HEK293T (cell line): Measurements from ENCODE around the gene SUGP1.

Experiments used
- CTCF ChIA-PET: fragments of 350-600 bp; formaldehyde crosslinking; extraction: SDS; loops from one replicate; lab custom pipeline; 2021; ENCODE audit warnings: antibody characterized with exemption, inconsistent platforms; lab: Yijun Ruan, JAX
- POLR2A ChIA-PET: fragments of 350-600 bp; formaldehyde crosslinking; extraction: SDS; loops from one replicate; lab custom pipeline; 2020; ENCODE audit warnings: antibody characterized with exemption, inconsistent platforms; lab: Yijun Ruan, JAX
- DNase-seq: peaks from one replicate; pipeline ENCODE4 v3.0.0; 2012; ENCODE audit warnings: mixed read lengths; ENCODE audit errors: extremely low spot score
- ARNT ChIP-seq: fragments of 450-650 bp; IDR thresholded peaks from 2 replicates; pipeline ENCODE4 v1.6.1; 2017; ENCODE audit warnings: mild to moderate bottlenecking
- BHLHE40 ChIP-seq: fragments of 450-650 bp; IDR thresholded peaks from 2 replicates; pipeline ENCODE4 v1.6.1; 2016; ENCODE audit warnings: mild to moderate bottlenecking, moderate library complexity, borderline replicate concordance
- CTBP1 ChIP-seq: fragments of 450-650 bp; IDR thresholded peaks from 2 replicates; pipeline ENCODE4 v1.6.1; 2016; ENCODE audit warnings: borderline replicate concordance
- ELF4 ChIP-seq: fragments of 450-650 bp; IDR thresholded peaks from 2 replicates; pipeline ENCODE4 v1.6.1; 2017; ENCODE audit warnings: antibody characterized with exemption
- FOXA1 ChIP-seq: fragments of 450-650 bp; IDR thresholded peaks from 2 replicates; pipeline ENCODE4 v1.6.1; 2016; ENCODE audit warnings: mild to moderate bottlenecking
- FOXK2 ChIP-seq: fragments of 450-650 bp; IDR thresholded peaks from 2 replicates; pipeline ENCODE4 v1.6.1; 2016; ENCODE audit warnings: mild to moderate bottlenecking
- FOXM1 ChIP-seq: fragments of 450-650 bp; IDR thresholded peaks from 2 replicates; pipeline ENCODE4 v1.6.1; 2017; ENCODE audit warnings: mild to moderate bottlenecking, borderline replicate concordance
- HDGF ChIP-seq: fragments of 450-650 bp; IDR thresholded peaks from 2 replicates; pipeline ENCODE4 v1.6.1; 2017; ENCODE audit warnings: antibody characterized with exemption, borderline replicate concordance
- L3MBTL2 ChIP-seq: fragments of 450-650 bp; conservative IDR thresholded peaks from 2 replicates; pipeline ENCODE4 v1.6.1; 2016; ENCODE audit warnings: mild to moderate bottlenecking
- LEF1 ChIP-seq: fragments of 450-650 bp; IDR thresholded peaks from 2 replicates; pipeline ENCODE4 v1.6.1; 2017; ENCODE audit warnings: mild to moderate bottlenecking, borderline replicate concordance
- NFRKB ChIP-seq: fragments of 450-650 bp; IDR thresholded peaks from 2 replicates; pipeline ENCODE4 v1.6.1; 2016; ENCODE audit warnings: mild to moderate bottlenecking, moderate library complexity
- PKNOX1 ChIP-seq: fragments of 450-650 bp; IDR thresholded peaks from 2 replicates; pipeline ENCODE4 v1.6.1; 2016
- SP1 ChIP-seq: fragments of 450-650 bp; IDR thresholded peaks from 2 replicates; pipeline ENCODE4 v1.6.1; 2017
- SUZ12 ChIP-seq: fragments of 450-650 bp; IDR thresholded peaks from 2 replicates; pipeline ENCODE4 v1.6.1; 2016; ENCODE audit warnings: mild to moderate bottlenecking
- TARDBP ChIP-seq: fragments of 450-650 bp; IDR thresholded peaks from 2 replicates; pipeline ENCODE4 v1.6.1; 2016
- ZNF384 ChIP-seq: fragments of 450-650 bp; IDR thresholded peaks from 2 replicates; pipeline ENCODE4 v1.6.1; 2016

SUGP1 gene

GRCh38 chr19:19276386-19276785 lies 43.9 kb downstream of the SUGP1 start:
- TF ChIP-seq TARDBP (no peak), BHLHE40 (no peak), ELF4 (no peak), ARNT (no peak), HDGF (no peak), PKNOX1 (no peak), FOXM1 (no peak), CTBP1 (no peak), L3MBTL2 (no peak), FOXA1 (no peak)
- DNase-seq = no peak
- CTCF ChIA-PET = no interaction called here
- POLR2A ChIA-PET = no interaction called here

DNA sequence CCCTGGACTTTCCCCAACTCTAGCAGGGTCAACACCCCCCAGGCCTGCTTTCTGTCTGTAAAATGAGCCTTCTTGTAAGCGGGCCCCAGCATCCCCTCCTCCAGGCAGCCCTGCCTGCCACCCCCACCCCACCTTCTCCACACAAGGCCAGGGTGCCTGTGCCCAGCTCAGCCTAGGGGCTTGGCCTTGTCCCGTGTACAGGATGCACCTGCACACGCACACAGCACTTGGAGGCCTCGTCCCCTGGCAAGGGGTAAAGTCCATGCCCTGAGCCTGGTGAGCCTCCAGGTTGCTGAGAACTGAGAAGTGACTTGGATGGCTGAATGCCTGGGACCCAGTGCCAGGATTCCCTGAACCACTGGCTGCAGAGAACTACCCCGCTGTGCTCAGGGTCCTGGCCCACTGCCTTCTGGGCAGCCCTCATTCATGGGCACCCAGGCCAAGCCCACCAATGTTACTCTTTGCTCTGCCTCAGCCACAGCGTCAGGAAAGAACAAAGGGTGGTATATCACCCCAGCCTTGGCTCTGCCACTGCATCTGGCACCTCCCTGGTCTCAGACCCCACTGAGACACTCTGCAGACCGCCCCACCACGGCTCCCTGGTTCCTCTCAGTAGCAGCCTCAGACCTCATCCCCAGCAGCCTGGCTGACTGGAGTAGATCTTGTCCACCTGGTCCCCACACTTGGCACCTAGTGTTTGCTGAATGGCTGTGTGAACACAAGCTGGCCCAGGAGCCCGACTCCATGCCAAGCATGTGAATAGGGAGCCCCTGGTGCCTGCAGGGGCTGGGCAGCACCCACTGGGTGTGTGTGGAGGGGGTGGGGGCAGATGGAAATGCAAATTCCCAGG lies 45.4 kb downstream of the SUGP1 start:
- POLR2A ChIA-PET = no interaction called here
- no peak for TF ChIP-seq SUZ12
- no peak for TF ChIP-seq L3MBTL2
- TF ChIP-seq FOXK2 = no peak
- no peak for TF ChIP-seq NFRKB
- no peak for TF ChIP-seq FOXA1
- TF ChIP-seq CTBP1 = no peak
- TF ChIP-seq ZNF384 = no peak
- no peak for TF ChIP-seq FOXM1
- TF ChIP-seq SP1 = no peak
- no peak for TF ChIP-seq ELF4
- TF ChIP-seq TARDBP = no peak
- no peak for TF ChIP-seq BHLHE40
- TF ChIP-seq ARNT = no peak
- no peak for TF ChIP-seq LEF1

GRCh38 chr19:19274146-19274545 lies 46.2 kb downstream of the SUGP1 start:
- POLR2A ChIA-PET = no interaction called here
- CTCF ChIA-PET = no interaction called here
- DNase-seq = no peak
- TF ChIP-seq PKNOX1 = no peak
- no peak for TF ChIP-seq FOXA1

More for the DNA sequence above, 45.4 kb downstream of the SUGP1 start:
- DNase-seq = no peak
- CTCF ChIA-PET = no interaction called here

DNA sequence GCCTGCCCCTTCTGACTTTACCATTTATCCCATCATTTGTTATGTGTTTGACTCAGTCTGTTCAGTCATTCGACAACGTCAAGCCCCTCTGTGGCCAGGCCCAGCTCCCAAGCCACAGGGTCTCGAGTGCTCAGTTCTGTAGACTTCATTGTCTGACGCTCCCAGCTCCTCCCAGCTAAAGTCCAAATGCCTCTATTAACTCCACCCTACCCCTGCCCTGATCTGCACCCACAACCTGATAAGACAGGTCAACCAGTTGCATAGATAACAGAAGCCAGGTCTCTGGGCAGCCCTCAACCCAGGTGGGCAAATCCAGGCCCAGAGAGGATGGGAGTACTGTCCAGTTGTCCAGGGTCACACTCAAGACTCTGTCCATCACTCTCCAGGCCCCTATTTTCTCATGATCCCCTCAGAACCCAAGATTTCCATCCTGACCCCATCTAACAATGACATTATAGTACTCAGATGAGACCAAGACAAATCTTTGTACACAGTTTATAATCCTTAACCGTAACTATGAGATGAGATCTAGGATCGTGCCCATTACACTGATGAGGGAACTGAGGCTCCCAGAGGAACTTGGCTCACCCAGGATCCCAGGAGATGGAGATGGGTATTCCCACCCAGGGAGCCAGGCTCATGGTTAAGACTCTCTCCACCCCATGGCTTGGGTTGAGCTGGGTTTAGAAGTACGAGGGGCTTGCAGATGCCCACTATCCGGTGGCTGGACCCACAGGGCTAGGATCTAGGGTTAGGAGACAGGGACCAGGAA lies 48.3 kb downstream of the SUGP1 start:
- ChIA-PET POLR2A (no interaction called here), CTCF (no interaction called here)
- no peak for DNase-seq
- TF ChIP-seq NFRKB (no peak), TARDBP (no peak), FOXM1 (no peak), SUZ12 (no peak), FOXK2 (no peak), CTBP1 (no peak), L3MBTL2 (no peak), ARNT (no peak), ZNF384 (no peak), SP1 (no peak), HDGF (no peak), ELF4 (no peak), LEF1 (no peak), BHLHE40 (no peak), PKNOX1 (no peak), FOXA1 (no peak)

- ChIA-PET CTCF (no interaction called here), POLR2A (interaction anchor here (0.6 kb wide), 1 partner anchor 50 kb away, joined by 3 read pairs; no protein-coding TSS in a partner anchor)
- TF ChIP-seq ZNF384 (no peak), L3MBTL2 (no peak), SUZ12 (no peak), ARNT (no peak), FOXK2 (no peak), CTBP1 (no peak), LEF1 (no peak), FOXM1 (no peak), BHLHE40 (no peak), NFRKB (no peak), PKNOX1 (no peak), TARDBP (no peak), HDGF (no peak), ELF4 (no peak), FOXA1 (no peak)
- DNase-seq = no peak
Observed at GRCh38 chr19:19270749-19271571, 49.3 kb downstream of the SUGP1 start.
